HG03175 (cell line): Measurements from ENCODE around the gene PCED1B.

Experiments used
- ATAC-seq: cut with Tn5 transposase; IDR thresholded peaks from one replicate; pipeline ENCODE4 v1.9.1; 2021; ENCODE audit warnings: mild to moderate bottlenecking, moderate library complexity; ENCODE audit not compliant: unreplicated experiment

PCED1B gene

DNA sequence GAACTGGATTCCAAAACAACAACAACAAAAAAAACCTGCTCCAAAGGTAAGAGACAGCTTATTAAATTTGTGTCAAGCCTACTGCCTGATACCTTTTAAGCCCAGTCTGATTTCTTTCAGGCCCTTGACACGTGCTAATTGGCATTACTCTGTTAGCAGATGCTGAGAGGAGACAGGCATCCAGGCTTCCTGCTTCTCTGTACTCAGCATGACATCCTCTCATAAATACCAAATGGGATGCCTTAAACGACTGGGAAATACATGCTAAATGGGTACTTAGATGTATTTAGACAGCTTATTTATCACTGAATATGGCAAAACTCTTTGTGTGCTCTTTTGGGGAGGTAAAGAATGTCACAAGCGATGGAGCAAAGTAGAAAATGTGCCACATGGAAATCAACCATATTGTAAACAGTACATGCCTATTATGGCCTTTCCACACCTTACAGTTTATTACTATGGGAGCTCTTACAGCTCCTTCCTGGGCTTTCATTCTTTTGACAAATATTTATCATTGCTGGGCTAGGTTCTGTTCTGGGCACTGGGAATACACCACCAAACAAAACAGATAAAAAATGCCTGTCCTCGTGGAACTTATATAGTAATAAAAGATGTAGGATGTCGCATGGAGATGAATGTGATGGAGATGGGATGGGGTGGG is 11.5 kb upstream of the PCED1B start:
- no peak for ATAC-seq

DNA sequence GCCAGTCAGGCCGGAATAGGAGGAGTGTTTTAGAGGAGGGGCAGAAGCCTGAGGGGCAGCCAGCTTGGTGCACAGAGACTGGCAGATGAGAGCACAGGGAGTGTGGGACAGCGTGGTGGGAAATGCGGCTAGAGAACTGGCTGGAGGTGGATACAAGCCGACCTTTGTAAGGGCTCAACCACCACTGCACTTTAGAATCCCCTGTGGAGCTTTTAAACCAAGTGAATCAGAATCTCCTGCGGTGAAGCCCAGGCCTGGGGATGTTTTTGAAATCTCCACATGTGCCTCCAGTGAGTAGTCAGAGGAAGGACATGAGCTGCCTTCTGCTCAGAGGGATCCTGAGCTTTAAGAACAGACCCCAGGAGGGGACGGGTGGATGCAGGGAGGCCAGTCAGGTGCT is 10.9 kb upstream of the PCED1B start:
- ATAC-seq: no peak

- ATAC-seq: no peak
Observed at GRCh38 chr12:47070310-47070709, 9.1 kb upstream of the PCED1B start.

- no peak for ATAC-seq
Observed at GRCh38 chr12:47071241-47071852, 8.1 kb upstream of the PCED1B start.

GRCh38 chr12:47073951-47074350 is 5.5 kb upstream of the PCED1B start:
- ATAC-seq: no peak

DNA sequence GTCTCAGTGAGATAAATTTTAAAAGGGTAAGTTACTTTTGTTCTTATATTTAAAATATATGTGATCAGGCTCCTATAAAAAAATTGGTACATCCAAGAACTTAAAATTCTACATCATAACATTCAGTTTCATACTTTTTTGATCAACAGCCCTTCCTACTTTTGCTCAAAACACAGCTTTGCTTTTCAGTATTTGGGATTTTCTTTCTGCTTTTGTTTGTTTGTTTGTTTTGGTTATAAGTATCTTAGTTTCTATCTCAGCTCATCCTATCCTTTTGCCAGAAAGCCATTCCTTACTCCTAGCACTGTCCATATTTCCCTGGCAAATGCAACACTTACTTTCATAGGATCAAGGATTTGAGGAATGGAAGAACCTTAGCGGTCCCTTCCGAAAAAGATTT is 4.7 kb upstream of the PCED1B start:
- no peak for ATAC-seq

- no peak for ATAC-seq
Observed at GRCh38 chr12:47075192-47076084, 4.0 kb upstream of the PCED1B start.

DNA sequence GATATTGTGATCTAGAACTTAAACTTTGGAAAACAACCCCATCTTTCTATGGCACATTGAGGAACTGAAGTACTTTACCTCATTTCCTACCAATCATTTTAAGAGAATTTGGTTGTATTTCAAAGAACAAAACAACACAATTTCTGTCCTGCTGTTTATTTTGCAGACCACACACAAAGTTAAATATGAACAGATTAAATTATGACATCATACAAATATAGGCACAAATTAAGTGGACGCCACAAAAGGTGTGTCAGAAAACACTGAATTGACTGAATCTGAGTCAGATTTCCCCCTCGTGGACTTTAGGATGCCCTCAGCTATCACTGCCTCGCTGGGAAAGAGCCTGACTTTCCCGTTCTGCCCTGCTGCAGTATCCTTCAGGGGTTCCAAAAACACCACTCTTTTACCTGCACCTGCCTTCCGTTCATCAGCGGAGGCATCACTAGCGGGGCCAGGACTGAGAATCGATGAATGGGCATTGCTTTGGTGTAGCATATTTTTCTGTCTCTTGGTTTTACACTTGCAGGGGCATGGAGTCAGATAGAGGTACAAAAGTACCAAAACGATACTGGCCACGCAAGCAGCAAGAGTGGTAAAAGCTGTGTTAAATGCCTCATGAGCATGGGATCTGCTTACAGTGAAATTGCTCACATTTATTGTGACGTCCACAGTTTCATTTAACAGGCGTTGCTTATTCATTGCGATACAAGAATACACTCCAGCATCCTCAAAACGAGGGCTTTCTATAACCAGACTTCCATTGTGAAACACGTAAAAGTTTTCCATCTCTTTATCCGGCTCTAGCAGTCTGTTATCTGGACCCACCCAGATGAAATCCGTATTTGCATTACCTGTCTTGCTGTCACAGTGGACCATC is 2.0 kb upstream of the PCED1B start:
- no peak for ATAC-seq

GRCh38 chr12:47078086-47078395 is 1.4 kb upstream of the PCED1B start:
- ATAC-seq: no peak

- ATAC-seq: no peak
Observed at GRCh38 chr12:47078733-47079467, 521 bp upstream of the PCED1B start.

DNA sequence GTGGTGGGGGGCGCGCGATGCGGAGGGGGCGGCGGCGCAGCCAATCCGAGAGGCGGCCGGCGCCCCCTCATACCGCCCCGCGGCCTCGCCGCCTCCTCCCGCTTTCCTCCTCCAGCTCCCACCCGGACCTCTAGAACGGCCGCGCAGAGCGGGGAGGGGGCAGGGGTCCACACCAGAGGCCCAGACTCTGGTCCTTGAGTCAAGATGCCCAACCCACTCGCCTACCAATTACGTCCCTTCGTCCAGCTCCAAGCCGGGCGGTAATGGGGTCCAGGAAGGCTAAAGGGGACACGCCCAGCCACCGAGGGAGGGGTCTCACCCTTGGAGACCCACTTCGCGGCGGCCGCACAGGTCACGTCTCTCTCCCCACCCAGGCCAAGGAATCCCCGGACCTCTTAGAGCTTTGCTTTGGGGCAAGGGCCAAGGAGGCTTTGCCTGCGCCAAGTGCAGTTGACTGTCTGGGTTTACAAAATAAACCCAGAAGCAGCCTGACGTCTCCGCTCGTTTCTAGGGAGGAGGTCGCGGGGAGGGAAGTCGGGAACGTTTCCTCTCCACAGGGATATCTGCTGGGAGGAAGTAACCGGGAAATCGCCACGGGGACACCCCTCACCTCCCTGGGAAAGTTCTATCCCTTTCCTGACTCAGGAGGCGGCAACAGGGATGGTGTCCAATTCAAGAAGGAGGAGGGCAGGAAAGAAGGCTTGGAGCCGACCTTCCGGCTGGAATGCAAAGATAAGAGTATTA is 732 bp downstream of the PCED1B start:
- ATAC-seq: peak; percentile 24

DNA sequence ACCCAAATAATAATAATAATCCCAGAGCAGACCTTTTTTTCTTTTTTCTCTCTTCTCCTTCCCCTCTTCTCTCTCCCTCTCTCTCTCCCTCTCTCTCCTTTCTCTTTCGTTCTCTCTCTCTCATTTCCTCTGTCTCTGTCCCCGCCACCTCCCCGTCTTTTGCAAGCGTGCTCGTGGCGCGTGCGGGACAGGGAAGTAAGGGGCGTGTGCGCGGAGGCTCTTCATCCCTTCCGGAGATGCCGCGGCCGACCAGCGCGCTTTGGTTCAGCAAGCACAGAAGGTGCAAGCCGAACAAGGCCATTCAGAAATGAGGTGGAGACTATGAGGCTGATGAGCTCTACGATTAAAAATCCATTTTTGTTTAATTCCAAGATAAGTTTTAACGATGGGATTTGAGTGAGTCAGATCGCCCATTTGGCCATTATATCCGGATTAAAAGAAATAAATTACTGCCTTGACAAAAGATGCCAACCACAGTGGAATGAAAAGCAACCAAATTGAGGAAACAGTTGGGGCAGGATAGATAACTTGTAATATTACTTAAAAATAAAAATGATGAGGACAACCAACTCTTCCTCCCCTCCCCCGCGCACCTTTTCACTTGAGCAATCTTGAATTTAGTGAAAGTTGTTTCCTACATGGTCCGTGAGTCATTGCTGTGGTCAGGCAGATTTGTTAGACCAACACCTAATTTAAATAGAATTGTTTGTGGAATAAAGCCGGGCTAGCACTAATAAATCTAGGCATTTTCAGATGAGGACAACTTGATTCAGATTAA is 1.5 kb downstream of the PCED1B start:
- no peak for ATAC-seq

GRCh38 chr12:47082283-47082682 is 2.9 kb downstream of the PCED1B start:
- no peak for ATAC-seq

DNA sequence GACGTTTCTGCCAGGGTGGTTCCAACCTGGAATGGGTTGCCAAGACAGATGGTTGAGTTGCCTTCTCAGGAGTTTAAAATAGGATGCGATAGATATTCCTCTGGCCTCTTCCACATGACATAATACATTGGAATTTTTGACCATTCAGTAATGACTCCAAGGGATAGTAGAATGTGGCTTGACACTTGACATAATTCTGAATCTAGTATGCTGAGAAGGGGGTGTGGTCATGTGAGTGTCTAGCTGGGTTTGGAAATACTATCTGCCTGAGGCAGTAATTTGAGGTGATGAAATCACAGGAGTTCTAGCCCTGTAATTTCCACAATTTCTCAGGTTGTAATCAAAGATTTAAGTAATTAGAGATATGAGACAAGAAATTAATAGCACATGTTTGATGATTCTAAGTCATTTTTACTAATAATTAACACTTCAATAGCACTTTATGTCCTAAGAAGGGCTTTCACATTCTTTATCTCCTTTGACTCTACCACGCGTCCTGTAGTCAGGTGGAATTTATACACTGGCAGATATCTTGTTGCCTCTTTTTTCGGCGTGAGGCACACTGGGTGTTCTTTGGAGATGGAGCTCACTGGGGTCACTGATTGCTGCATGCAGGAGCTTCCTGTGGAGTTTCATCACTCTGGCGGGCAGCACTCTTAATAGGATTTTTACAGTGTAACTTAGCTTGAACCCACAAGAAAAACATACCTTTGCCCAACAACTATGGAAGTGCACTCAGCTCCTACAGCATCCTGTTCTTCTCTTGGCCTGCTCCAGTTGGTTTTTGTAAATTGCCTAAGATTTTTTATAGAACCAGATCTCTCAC is 3.6 kb downstream of the PCED1B start:
- ATAC-seq: no peak

- no peak for ATAC-seq
Observed at GRCh38 chr12:47084172-47084571, 4.8 kb downstream of the PCED1B start.

GRCh38 chr12:47085815-47086252 is 6.4 kb downstream of the PCED1B start:
- no peak for ATAC-seq

DNA sequence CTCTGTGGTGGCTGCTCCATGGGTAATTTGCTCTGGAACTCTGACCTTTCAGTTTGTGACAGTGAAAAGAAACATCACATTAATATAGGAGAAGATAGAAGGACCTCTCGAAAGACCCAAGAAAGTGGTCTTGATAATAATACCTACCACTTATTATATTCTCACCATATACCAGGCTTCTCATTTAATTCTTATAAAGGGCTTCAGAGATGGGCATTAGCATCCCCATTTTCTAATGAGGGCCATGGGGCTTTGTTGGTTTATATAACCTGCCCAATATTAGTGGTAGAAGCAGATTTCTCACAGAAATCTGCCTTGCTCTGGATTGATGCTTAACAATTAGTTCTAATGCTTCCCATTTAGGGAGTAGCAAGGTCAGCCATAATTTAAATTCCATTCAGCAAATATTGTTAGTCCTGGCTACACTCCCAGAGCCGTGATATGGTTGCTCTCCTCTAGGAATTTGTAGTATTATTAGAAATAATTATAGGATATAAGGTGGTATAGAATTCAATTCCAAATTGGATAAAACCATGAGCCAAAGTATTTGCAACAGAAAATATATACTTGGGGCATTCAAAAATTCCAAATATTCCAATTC is 7.8 kb downstream of the PCED1B start:
- no peak for ATAC-seq
